ENCODE results near the gene ZNF587. TPM values are rescaled to one million over a fixed set of nuclear protein-coding genes. Genes with fewer than 3 reads are reported as not detected.
"Not testable (repeated sequence)": the region's sequence is repeated elsewhere in the genome, so short reads cannot be mapped to it uniquely, and the experiment has no call there.

ZNF587 gene
- total and polyA plus RNA-seq, 12 donors, result 6.2 to 72.0 (median 22.6) TPM

DNA sequence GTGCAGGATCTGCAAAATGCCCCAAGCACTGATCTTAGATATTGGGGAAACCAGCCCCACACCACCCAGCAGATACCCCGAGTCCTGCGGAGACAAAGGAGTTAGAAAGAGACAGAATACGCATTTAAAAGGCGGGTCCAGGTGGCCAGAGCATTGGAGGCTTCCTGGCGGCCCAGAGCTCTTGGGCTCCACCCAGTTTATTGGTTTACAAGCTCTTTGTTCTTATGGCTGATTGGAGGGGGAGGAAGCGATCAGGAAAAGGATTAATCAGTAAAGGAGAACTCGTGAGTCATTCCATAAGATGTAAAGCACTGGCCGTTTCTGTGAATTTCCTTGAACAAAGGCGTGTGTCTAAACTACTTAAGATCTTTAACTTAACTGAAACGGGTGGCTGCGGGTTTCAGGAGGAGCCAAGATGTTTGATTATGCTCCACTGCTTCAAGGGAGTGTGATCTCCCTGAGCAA lies 926 bp downstream of the ZNF587 start:
- no peaks in the 10 kb centered on the region for H3K9me3 ChIP-seq (replicated peaks in 1 of 3)
- intact Hi-C loops (cut with DNase I), result no loop called here
- no peaks in the 10 kb centered on the region for H3K27me3 ChIP-seq
- no peak for DNase-seq
- peaks cover 0 to 16% of the 10 kb centered on the region in 2 donors for H3K4me1 ChIP-seq (replicated peaks in 1 of 2)
- H3K36me3 ChIP-seq (replicated peaks in 1 of 2), result no peaks in the 10 kb centered on the region
- 9 to 20% (median 14%) methylated on average over 10 to 11 of the region's 11 CpGs for WGBS, 4 donors
- TF ChIP-seq POLR2A (IDR thresholded peaks at IDR 0.05), result no peak
- TF ChIP-seq, protein P1, sequence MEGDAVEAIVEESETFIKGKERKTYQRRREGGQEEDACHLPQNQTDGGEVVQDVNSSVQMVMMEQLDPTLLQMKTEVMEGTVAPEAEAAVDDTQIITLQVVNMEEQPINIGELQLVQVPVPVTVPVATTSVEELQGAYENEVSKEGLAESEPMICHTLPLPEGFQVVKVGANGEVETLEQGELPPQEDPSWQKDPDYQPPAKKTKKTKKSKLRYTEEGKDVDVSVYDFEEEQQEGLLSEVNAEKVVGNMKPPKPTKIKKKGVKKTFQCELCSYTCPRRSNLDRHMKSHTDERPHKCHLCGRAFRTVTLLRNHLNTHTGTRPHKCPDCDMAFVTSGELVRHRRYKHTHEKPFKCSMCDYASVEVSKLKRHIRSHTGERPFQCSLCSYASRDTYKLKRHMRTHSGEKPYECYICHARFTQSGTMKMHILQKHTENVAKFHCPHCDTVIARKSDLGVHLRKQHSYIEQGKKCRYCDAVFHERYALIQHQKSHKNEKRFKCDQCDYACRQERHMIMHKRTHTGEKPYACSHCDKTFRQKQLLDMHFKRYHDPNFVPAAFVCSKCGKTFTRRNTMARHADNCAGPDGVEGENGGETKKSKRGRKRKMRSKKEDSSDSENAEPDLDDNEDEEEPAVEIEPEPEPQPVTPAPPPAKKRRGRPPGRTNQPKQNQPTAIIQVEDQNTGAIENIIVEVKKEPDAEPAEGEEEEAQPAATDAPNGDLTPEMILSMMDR (IDR thresholded peaks at IDR 0.05), result no peak
- H3K4me3 ChIP-seq, result peak overlapping the region in 3 of 4 donors; percentile 13 to 78 (median 62)
- peak overlapping the region in 2 of 5 donors; percentile 67 to 75 for H3K27ac ChIP-seq

GRCh38 chr19:57851812-57852603 lies 2.3 kb downstream of the ZNF587 start:
- H3K27me3 ChIP-seq; H3K27ac ChIP-seq; DNase-seq; H3K36me3 ChIP-seq (replicated peaks in 1 of 2); H3K9me3 ChIP-seq (replicated peaks in 1 of 3); H3K4me3 ChIP-seq; intact Hi-C loops (cut with DNase I): not testable (repeated sequence)
- H3K4me1 ChIP-seq (replicated peaks in 1 of 2), result peaks cover 0 to 16% of the 10 kb centered on the region in 2 donors
- WGBS, 4 donors, result 86 to 94% (median 89%) methylated on average over 3 to 5 of the region's 6 CpGs

- H3K27ac ChIP-seq; H3K27me3 ChIP-seq; DNase-seq; H3K9me3 ChIP-seq (replicated peaks in 1 of 3); H3K4me3 ChIP-seq; intact Hi-C loops (cut with DNase I): not testable (repeated sequence)
- WGBS, 4 donors, result 83 to 94% (median 94%) methylated on average over 2 of the region's 2 CpGs
- H3K36me3 ChIP-seq (replicated peaks in 1 of 2), result peaks cover 0 to 20% of the 10 kb centered on the region in 2 donors
- H3K4me1 ChIP-seq (replicated peaks in 1 of 2), result peaks cover 0 to 16% of the 10 kb centered on the region in 2 donors
Observed at GRCh38 chr19:57854117-57854516, 4.5 kb downstream of the ZNF587 start.

- DNase-seq; H3K27ac ChIP-seq; H3K4me1 ChIP-seq (replicated peaks in 1 of 2); H3K27me3 ChIP-seq; intact Hi-C loops (cut with DNase I); H3K4me3 ChIP-seq: not testable (repeated sequence)
- Histone ChIP-seq H3K36me3 (replicated peaks in 1 of 2) (peaks cover 0 to 76% of the 10 kb centered on the region in 2 donors), H3K9me3 (replicated peaks in 1 of 3) (peaks cover 0 to 11% (median 0%) of the 10 kb centered on the region in 3 donors)
- WGBS, 4 donors, result 90 to 96% (median 91%) methylated on average over 3 of the region's 3 CpGs
Observed at GRCh38 chr19:57862351-57862750, 12.7 kb downstream of the ZNF587 start.

GRCh38 chr19:57867868-57868492 lies 18.3 kb downstream of the ZNF587 start:
- no peaks in the 10 kb centered on the region for H3K27me3 ChIP-seq
- TF ChIP-seq POLR2A (IDR thresholded peaks at IDR 0.05), result no peak
- TF ChIP-seq, protein P1 (IDR thresholded peaks at IDR 0.05), result no peak
- WGBS, 4 donors, result 93 to 98% (median 96%) methylated on average over 6 to 7 of the region's 7 CpGs
- peaks cover 0 to 41% (median 0%) of the 10 kb centered on the region in 3 donors for H3K9me3 ChIP-seq (replicated peaks in 1 of 3)
- no peak overlapping the region for H3K27ac ChIP-seq
- intact Hi-C loops (cut with DNase I), result no loop called here
- H3K4me3 ChIP-seq, result no peak overlapping the region
- H3K36me3 ChIP-seq (replicated peaks in 1 of 2), result peaks cover 0 to 45% of the 10 kb centered on the region in 2 donors
- no peaks in the 10 kb centered on the region for H3K4me1 ChIP-seq (replicated peaks in 1 of 2)
- DNase-seq, result no peak

GRCh38 chr19:57869655-57870054 lies 20.0 kb downstream of the ZNF587 start:
- H3K9me3 ChIP-seq (replicated peaks in 1 of 3), result peaks cover 0 to 52% (median 0%) of the 10 kb centered on the region in 3 donors

More at GRCh38 chr19:57869655-57870054, 20.0 kb downstream of the ZNF587 start:
- H3K4me3 ChIP-seq; H3K27ac ChIP-seq; intact Hi-C loops (cut with DNase I); H3K27me3 ChIP-seq; H3K4me1 ChIP-seq (replicated peaks in 1 of 2); DNase-seq: not testable (repeated sequence)
- H3K36me3 ChIP-seq (replicated peaks in 1 of 2), result peaks cover 0 to 35% of the 10 kb centered on the region in 2 donors
- WGBS, 4 donors, result 94 to 100% (median 96%) methylated on average over 6 of the region's 6 CpGs

All from adrenal gland (tissue), 12 donors.